Loucy (cell line): Measurements from ENCODE around the gene CAMTA1.

Experiments
- H2AFZ ChIP-seq: fragments of 200-600 bp; sonication (generic); 2 replicates; pipeline ENCODE4 v1.6.0; 2016; ENCODE audit warnings: antibody characterized with exemption, mild to moderate bottlenecking, low read length, moderate library complexity
- H3F3A ChIP-seq: fragments of 200-600 bp; 2 replicates; pipeline ENCODE4 v1.6.0; 2016; ENCODE audit warnings: antibody characterized with exemption, low read depth, mild to moderate bottlenecking
- H3K27me3 ChIP-seq: fragments of 200-600 bp; sonication (generic); 2 replicates; pipeline ENCODE4 v1.6.1; 2014; ENCODE audit warnings: low read length, mild to moderate bottlenecking; ENCODE audit not compliant: insufficient read depth, poor library complexity, severe bottlenecking
- H3K36me3 ChIP-seq: fragments of 200-600 bp; sonication (generic); 2 replicates; pipeline ENCODE4 v1.6.1; 2016; ENCODE audit warnings: low read length; ENCODE audit not compliant: insufficient read depth
- H3K4me1 ChIP-seq: fragments of 200-600 bp; sonication (generic); 2 replicates; pipeline ENCODE4 v1.5.1; 2014; ENCODE audit warnings: low read length, mild to moderate bottlenecking; ENCODE audit not compliant: insufficient read depth, poor library complexity, severe bottlenecking
- H3K4me2 ChIP-seq: fragments of 200-600 bp; sonication (generic); 2 replicates; pipeline ENCODE4 v1.6.0; 2014; ENCODE audit warnings: antibody characterized with exemption, low read length, low read depth, mild to moderate bottlenecking; ENCODE audit not compliant: poor library complexity, severe bottlenecking
- H3K4me3 ChIP-seq: fragments of 200-600 bp; sonication (generic); 2 replicates; pipeline ENCODE4 v1.5.1; 2014; ENCODE audit warnings: low read length, mild to moderate bottlenecking, mixed read lengths; ENCODE audit not compliant: poor library complexity, severe bottlenecking
- H3K79me2 ChIP-seq: fragments of 200-600 bp; sonication (generic); 2 replicates; pipeline ENCODE4 v1.6.1; 2014; ENCODE audit warnings: low read length; ENCODE audit not compliant: insufficient read depth
- H3K9ac ChIP-seq: fragments of 200-600 bp; sonication (generic); 2 replicates; pipeline ENCODE4 v1.6.0; 2014; ENCODE audit warnings: mild to moderate bottlenecking, low read depth, low read length, moderate library complexity; ENCODE audit not compliant: poor library complexity, severe bottlenecking
- H3K9me2 ChIP-seq: fragments of 200-600 bp; sonication (generic); replicated peaks from 2 replicates; pipeline ENCODE4 v1.6.1; 2016; ENCODE audit warnings: low read depth, low read length, mixed read lengths
- H3K9me3 ChIP-seq: fragments of 200-600 bp; sonication (generic); 2 replicates; pipeline ENCODE4 v1.6.1; 2014; ENCODE audit warnings: mild to moderate bottlenecking, antibody characterized with exemption, low read length, low read depth; ENCODE audit not compliant: insufficient read depth
- H4K20me1 ChIP-seq: fragments of 200-600 bp; sonication (generic); 2 replicates; pipeline ENCODE4 v1.6.0; 2014; ENCODE audit warnings: antibody characterized with exemption, low read length, mild to moderate bottlenecking; ENCODE audit not compliant: insufficient read depth, poor library complexity, severe bottlenecking
- CTCF ChIP-seq: fragments of 200-600 bp; sonication (generic); conservative IDR thresholded peaks from 2 replicates; pipeline ENCODE4 v1.5.1; 2014; ENCODE audit warnings: mild to moderate bottlenecking, antibody characterized with exemption, low read length
- EZH2phosphoT487 ChIP-seq: fragments of 200-600 bp; IDR thresholded peaks from 2 replicates; pipeline ENCODE4 v1.6.1; 2018; ENCODE audit warnings: antibody characterized with exemption, mild to moderate bottlenecking, moderate library complexity, borderline replicate concordance

The CAMTA1 gene

GRCh38 chr1:7000720-7001119, 215.5 kb downstream of the CAMTA1 start:
- Histone ChIP-seq H2AFZ (no peak overlapping the region), H3K79me2 (no peaks in the 10 kb centered on the region), H3K4me2 (no peak overlapping the region), H3K4me3 (no peak overlapping the region), H3K27me3 (no peaks in the 10 kb centered on the region), H3K9me3 (no peaks in the 10 kb centered on the region), H3K9me2 (no peaks in the 10 kb centered on the region), H3K36me3 (no peaks in the 10 kb centered on the region), H3K9ac (no peak overlapping the region), H4K20me1 (no peaks in the 10 kb centered on the region), H3K4me1 (no peaks in the 10 kb centered on the region), H3F3A (no peaks in the 10 kb centered on the region)
- no peak for TF ChIP-seq CTCF
- no peak for TF ChIP-seq EZH2phosphoT487

- Histone ChIP-seq H3K4me3 (no peak overlapping the region), H2AFZ (no peak overlapping the region), H3F3A (no peaks in the 10 kb centered on the region), H3K9me3 (no peaks in the 10 kb centered on the region), H3K9me2 (no peaks in the 10 kb centered on the region), H4K20me1 (no peaks in the 10 kb centered on the region), H3K36me3 (no peaks in the 10 kb centered on the region), H3K9ac (no peak overlapping the region), H3K79me2 (no peaks in the 10 kb centered on the region), H3K4me1 (no peaks in the 10 kb centered on the region), H3K27me3 (no peaks in the 10 kb centered on the region), H3K4me2 (no peak overlapping the region)
- TF ChIP-seq CTCF (no peak), EZH2phosphoT487 (no peak)
These were observed 217.5 kb downstream of the CAMTA1 start for GRCh38 chr1:7002728-7003127.

- no peak overlapping the region for H2AFZ ChIP-seq
- TF ChIP-seq CTCF = no peak
- H3K4me1 ChIP-seq = no peaks in the 10 kb centered on the region
- H3K4me3 ChIP-seq = no peak overlapping the region
- H3K79me2 ChIP-seq = no peaks in the 10 kb centered on the region
- no peak overlapping the region for H3K9ac ChIP-seq
- no peaks in the 10 kb centered on the region for H3K9me3 ChIP-seq
- no peaks in the 10 kb centered on the region for H4K20me1 ChIP-seq
- H3K4me2 ChIP-seq = no peak overlapping the region
- no peaks in the 10 kb centered on the region for H3F3A ChIP-seq
- no peaks in the 10 kb centered on the region for H3K9me2 ChIP-seq
- H3K27me3 ChIP-seq = no peaks in the 10 kb centered on the region
- H3K36me3 ChIP-seq = no peaks in the 10 kb centered on the region
These were observed 218.4 kb downstream of the CAMTA1 start for GRCh38 chr1:7003676-7004075.
